OCI-LY7 (cell line): ENCODE data around the gene TLL2. TPM values are rescaled to one million over a fixed set of nuclear protein-coding genes. Genes with fewer than 3 reads are reported as not detected.

Experiments
- BruUV-seq: library from RNA; stranded (reverse); fragments of 400-500 nt; replicated peaks from 2 replicates; lab custom pipeline; 2021; lab: Mats Ljungman, UMichigan
- CTCF ChIA-PET: fragments of 300-600 bp; sonication (Branson Sonifier 250); formaldehyde crosslinking; loops from one replicate; lab custom pipeline; 2022; ENCODE audit warnings: antibody characterized with exemption; ENCODE audit not compliant: unreplicated experiment; lab: Charles Lee
- POLR2A ChIA-PET: fragments of 300-600 bp; sonication (Branson Sonifier 250); formaldehyde crosslinking; loops from one replicate; lab custom pipeline; 2022; ENCODE audit warnings: antibody characterized with exemption; lab: Charles Lee
- DNase-seq: peaks from one replicate; pipeline ENCODE4 v3.0.0-alpha.2; 2015; ENCODE audit warnings: low spot score
- H2AFZ ChIP-seq: fragments of 200-600 bp; sonication (generic), shearing (Covaris generic); 2 replicates; pipeline ENCODE4 v1.6.1; 2014; ENCODE audit warnings: mild to moderate bottlenecking, antibody characterized with exemption, low read length, moderate library complexity
- H3K27ac ChIP-seq: fragments of 200-600 bp; sonication (generic); 2 replicates; pipeline ENCODE4 v1.5.1; 2014; ENCODE audit warnings: mixed run types, low read depth, mild to moderate bottlenecking, moderate library complexity, low read length, inconsistent platforms; ENCODE audit not compliant: poor library complexity, severe bottlenecking
- H3K36me3 ChIP-seq: fragments of 200-600 bp; sonication (generic); 2 replicates; pipeline ENCODE4 v1.6.1; 2014; ENCODE audit warnings: mild to moderate bottlenecking, antibody characterized with exemption, low read length, moderate library complexity, mixed read lengths; ENCODE audit not compliant: insufficient read depth
- H3K4me1 ChIP-seq: fragments of 200-600 bp; sonication (generic); 2 replicates; pipeline ENCODE4 v1.5.1; 2014; ENCODE audit warnings: mild to moderate bottlenecking, low read length; ENCODE audit not compliant: insufficient read depth, poor library complexity, severe bottlenecking
- H3K4me2 ChIP-seq: fragments of 200-600 bp; sonication (generic); 2 replicates; pipeline ENCODE4 v1.6.1; 2014; ENCODE audit warnings: mild to moderate bottlenecking, low read length
- H3K4me3 ChIP-seq: fragments of 200-600 bp; sonication (generic); 2 replicates; pipeline ENCODE4 v1.5.1; 2014; ENCODE audit warnings: mild to moderate bottlenecking, low read depth, low read length; ENCODE audit not compliant: poor library complexity, severe bottlenecking
- H3K79me2 ChIP-seq: fragments of 200-600 bp; sonication (generic); 2 replicates; pipeline ENCODE4 v1.6.1; 2016; ENCODE audit warnings: low read depth, mild to moderate bottlenecking, low read length, moderate library complexity, mixed read lengths; ENCODE audit not compliant: insufficient read depth
- H3K9me2 ChIP-seq: fragments of 200-600 bp; sonication (generic); 2 replicates; pipeline ENCODE4 v1.6.1; 2016; ENCODE audit warnings: mild to moderate bottlenecking, low read length, mixed read lengths; ENCODE audit not compliant: insufficient read depth
- H3K9me3 ChIP-seq: fragments of 200-600 bp; sonication (generic); 2 replicates; pipeline ENCODE4 v1.6.1; 2014; ENCODE audit warnings: mild to moderate bottlenecking, mixed run types, low read length, mixed read lengths
- H4K20me1 ChIP-seq: fragments of 200-600 bp; sonication (generic); 2 replicates; pipeline ENCODE4 v1.6.1; 2014; ENCODE audit warnings: mild to moderate bottlenecking, antibody characterized with exemption, low read length, moderate library complexity, mixed read lengths; ENCODE audit not compliant: insufficient read depth
- EZH2phosphoT487 ChIP-seq: fragments of 200-600 bp; sonication (generic); IDR thresholded peaks from 2 replicates; pipeline ENCODE4 v1.6.1; 2018; ENCODE audit warnings: low read depth, borderline replicate concordance, mild to moderate bottlenecking, mixed run types, antibody characterized with exemption, low read length, moderate library complexity, mixed read lengths
- intact Hi-C: fragments of 100-400 bp; cut with micrococcal nuclease; formaldehyde crosslinking; loops from one replicate; pipeline ENCODE4 v1.10.0; 2022; ENCODE audit not compliant: unreplicated experiment
- total RNA-seq, 2 experiments: library from RNA; depleted of rRNA in 1 of 2; stranded (reverse); fragments of >200 nt in 1 of 2; shearing (Covaris generic) in 1 of 2; gene quantifications; 2 replicates each; pipeline ENCODE4 v1.2.3, GENCODE V29; 2014 to 2022
- TF ChIP-seq, protein P1 (sequence below): fragments of 200-600 bp; sonication (generic); conservative IDR thresholded peaks from 2 replicates; pipeline ENCODE4 v1.5.1; 2014; ENCODE audit warnings: mild to moderate bottlenecking, antibody characterized with exemption, low read length, moderate library complexity, mixed read lengths

The TLL2 gene
- total RNA-seq, 2 experiments from 2014 or later: 0.97 to 1.1 TPM

DNA sequence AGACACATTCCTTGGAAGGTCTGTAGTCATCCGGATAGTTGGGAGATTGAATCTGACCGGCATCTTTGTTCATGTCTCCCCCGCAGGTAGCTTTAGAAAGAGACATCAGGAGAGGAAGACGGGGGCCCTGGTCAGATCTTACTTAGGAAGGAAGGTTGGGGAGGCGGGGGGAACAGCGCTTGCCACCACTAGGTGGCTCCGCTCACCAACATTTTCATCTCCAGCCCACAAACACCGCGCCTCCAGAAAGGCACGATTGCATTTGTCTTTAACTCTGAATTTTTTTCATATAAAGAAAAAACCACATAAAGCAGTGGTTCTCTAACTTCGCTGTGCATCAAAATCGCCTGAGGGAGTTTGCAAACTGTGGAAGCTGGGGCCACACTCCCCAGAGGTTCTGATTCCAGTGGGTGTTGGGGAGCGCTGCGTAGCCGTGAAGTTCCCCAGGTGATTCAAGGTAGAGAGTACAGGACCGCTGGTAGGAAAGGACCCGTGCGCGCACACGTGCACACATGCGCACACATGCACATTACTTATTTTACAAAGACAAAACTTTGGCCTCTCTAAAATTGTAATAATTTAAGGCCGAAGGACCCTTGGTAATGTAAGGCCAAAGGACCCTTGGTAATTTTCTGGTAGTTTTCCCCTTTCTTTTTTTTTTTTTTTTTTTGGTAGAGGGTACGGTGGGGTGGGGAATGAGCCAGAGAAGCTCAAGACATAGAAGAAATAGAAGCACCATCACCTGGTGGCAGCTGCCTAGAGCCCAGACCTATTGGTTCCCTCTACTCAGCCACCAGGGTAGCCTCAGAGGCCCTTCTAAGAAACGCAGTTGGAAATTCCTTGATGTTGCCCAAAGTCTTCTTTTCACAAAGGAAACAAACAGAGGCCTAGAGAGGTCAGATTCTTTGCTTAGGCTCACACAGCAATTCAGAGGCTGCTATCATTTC is 117.5 kb downstream of the TLL2 start:
- POLR2A ChIA-PET: no interaction called here
- no peak overlapping the region for H3K4me3 ChIP-seq

DNA sequence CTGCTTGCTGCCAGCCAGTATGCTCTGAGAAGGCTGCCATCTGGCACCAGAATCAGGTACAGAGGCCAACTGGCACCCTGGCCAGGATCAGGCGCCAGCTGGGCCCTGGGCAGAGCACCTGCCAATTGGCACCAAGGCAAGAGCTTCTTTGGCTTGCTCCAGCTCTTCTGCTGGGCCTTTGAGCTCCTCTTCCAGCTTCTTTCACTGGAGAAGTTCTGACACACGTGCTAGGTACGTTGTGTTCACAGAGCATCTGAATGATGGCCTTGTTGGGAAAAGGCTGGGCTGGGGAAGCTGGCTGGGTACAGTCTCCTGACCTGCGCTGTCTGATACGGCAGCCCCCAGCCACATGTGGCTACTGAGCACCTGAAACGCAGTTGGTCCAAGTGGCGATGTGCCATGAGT is 123.3 kb downstream of the TLL2 start:
- BruUV-seq: no TSS peak
- Histone ChIP-seq H3K27ac (no peak overlapping the region), H3K79me2 (no peaks in the 10 kb centered on the region), H4K20me1 (no peaks in the 10 kb centered on the region), H3K36me3 (no peaks in the 10 kb centered on the region), H3K4me2 (no peak overlapping the region), H3K4me1 (no peaks in the 10 kb centered on the region), H3K9me3 (no peaks in the 10 kb centered on the region), H3K9me2 (no peaks in the 10 kb centered on the region), H3K4me3 (no peak overlapping the region), H2AFZ (no peak overlapping the region)
- CTCF ChIA-PET: no interaction called here
- TF ChIP-seq, protein P1, sequence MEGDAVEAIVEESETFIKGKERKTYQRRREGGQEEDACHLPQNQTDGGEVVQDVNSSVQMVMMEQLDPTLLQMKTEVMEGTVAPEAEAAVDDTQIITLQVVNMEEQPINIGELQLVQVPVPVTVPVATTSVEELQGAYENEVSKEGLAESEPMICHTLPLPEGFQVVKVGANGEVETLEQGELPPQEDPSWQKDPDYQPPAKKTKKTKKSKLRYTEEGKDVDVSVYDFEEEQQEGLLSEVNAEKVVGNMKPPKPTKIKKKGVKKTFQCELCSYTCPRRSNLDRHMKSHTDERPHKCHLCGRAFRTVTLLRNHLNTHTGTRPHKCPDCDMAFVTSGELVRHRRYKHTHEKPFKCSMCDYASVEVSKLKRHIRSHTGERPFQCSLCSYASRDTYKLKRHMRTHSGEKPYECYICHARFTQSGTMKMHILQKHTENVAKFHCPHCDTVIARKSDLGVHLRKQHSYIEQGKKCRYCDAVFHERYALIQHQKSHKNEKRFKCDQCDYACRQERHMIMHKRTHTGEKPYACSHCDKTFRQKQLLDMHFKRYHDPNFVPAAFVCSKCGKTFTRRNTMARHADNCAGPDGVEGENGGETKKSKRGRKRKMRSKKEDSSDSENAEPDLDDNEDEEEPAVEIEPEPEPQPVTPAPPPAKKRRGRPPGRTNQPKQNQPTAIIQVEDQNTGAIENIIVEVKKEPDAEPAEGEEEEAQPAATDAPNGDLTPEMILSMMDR: no peak
- no peak for TF ChIP-seq EZH2phosphoT487
- POLR2A ChIA-PET: no interaction called here
- intact Hi-C loops: loop anchor here (10.0 kb wide), 1 partner anchor 634 kb away; no protein-coding TSS in a partner anchor
- DNase-seq: no peak

More for the DNA sequence above, 117.5 kb downstream of the TLL2 start:
- Histone ChIP-seq H3K9me2 (no peaks in the 10 kb centered on the region), H3K36me3 (no peaks in the 10 kb centered on the region), H3K4me1 (no peaks in the 10 kb centered on the region), H3K9me3 (no peaks in the 10 kb centered on the region), H3K27ac (no peak overlapping the region), H3K4me2 (no peak overlapping the region), H3K79me2 (no peaks in the 10 kb centered on the region), H2AFZ (no peak overlapping the region), H4K20me1 (no peaks in the 10 kb centered on the region)
- CTCF ChIA-PET: interaction anchor here (0.6 kb wide), 2 partner anchors 61 to 1174 kb away, joined by 3 read pairs; no protein-coding TSS in a partner anchor
- DNase-seq: peak; percentile 68
- BruUV-seq: no TSS peak
- intact Hi-C loops: loop anchor here (2.0 to 10.0 kb wide), 2 partner anchors 115 to 629 kb away; no protein-coding TSS in a partner anchor
- no peak for TF ChIP-seq EZH2phosphoT487
- TF ChIP-seq, protein P1: peak; percentile 94
